ENCODE results near the gene MMD.

Gene MMD

GRCh38 chr17:55395803-55396505 is 25.7 kb downstream of the MMD start:
- H3F3A ChIP-seq (ENCODE audit: low read depth) = no peaks in the 10 kb centered on the region
- no peak overlapping the region for H3K4me3 ChIP-seq (ENCODE audit: low read length, poor library complexity, severe bottlenecking)
- H3K4me2 ChIP-seq (ENCODE audit: low read depth, low read length, poor library complexity, severe bottlenecking) = no peak overlapping the region
- no peaks in the 10 kb centered on the region for H4K20me1 ChIP-seq (ENCODE audit: insufficient read depth, low read length, poor library complexity, severe bottlenecking)
- H3K9me2 ChIP-seq (replicated peaks; ENCODE audit: low read depth, low read length) = no peaks in the 10 kb centered on the region
- no peak overlapping the region for H3K9ac ChIP-seq (ENCODE audit: low read depth, low read length, poor library complexity, severe bottlenecking)
- no peaks in the 10 kb centered on the region for H3K27me3 ChIP-seq (ENCODE audit: insufficient read depth, low read length, poor library complexity, severe bottlenecking)
- no peaks in the 10 kb centered on the region for H3K4me1 ChIP-seq (ENCODE audit: insufficient read depth, low read length, poor library complexity, severe bottlenecking)
- H3K79me2 ChIP-seq (ENCODE audit: insufficient read depth, low read length) = no peaks in the 10 kb centered on the region
- TF ChIP-seq EZH2phosphoT487 (IDR thresholded peaks at IDR 0.05; ENCODE audit: borderline replicate concordance) (no peak), CTCF (conservative IDR thresholded peaks at IDR 0.05; ENCODE audit: low read length) (no peak)
- no peaks in the 10 kb centered on the region for H3K9me3 ChIP-seq (ENCODE audit: insufficient read depth, low read depth, low read length)
- peaks cover 28% of the 10 kb centered on the region; the same call in 1 of the 2 replicates for H3K36me3 ChIP-seq (ENCODE audit: insufficient read depth, low read length)
- no peak overlapping the region for H2AFZ ChIP-seq (ENCODE audit: low read length)

GRCh38 chr17:55394357-55395021 is 27.1 kb downstream of the MMD start:
- H3K4me2 ChIP-seq (ENCODE audit: low read depth, low read length, poor library complexity, severe bottlenecking) = no peak overlapping the region

DNA sequence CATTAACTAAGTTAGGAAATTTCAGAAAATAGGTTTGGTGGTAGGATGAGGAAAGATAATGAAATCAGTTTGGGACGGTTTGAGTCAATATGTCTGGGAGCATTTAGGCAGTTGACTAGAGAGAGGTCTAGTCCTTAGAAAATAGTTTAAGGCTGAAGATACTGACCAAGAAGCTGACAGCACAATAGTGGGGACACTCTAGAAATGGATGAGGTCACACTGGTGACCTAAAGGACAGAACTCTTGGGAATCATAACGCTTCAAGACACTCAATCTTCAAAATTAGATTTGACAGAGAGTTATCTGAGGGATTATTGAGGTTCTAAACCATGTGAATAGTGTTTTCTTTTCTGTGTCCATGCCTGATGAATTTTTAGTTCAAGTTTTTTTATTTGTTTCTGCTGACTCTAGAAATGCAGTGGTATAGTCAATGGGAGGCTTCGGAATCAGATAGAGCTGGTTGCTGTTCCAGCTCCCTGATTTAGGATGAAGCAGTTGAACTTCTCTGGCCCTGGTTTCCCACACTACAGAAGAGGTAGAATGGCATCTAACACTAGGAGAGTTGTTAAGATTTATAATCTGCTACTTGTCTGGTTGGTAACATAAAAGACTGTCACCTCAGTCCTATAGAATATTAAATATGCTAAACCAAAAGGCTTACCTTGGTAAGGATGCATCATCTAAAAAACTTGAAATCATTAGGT is 29.7 kb downstream of the MMD start:
- H4K20me1 ChIP-seq (ENCODE audit: insufficient read depth, low read length, poor library complexity, severe bottlenecking) = no peaks in the 10 kb centered on the region

More at GRCh38 chr17:55394357-55395021, 27.1 kb downstream of the MMD start:
- Histone ChIP-seq H3K4me1 (ENCODE audit: insufficient read depth, low read length, poor library complexity, severe bottlenecking) (no peaks in the 10 kb centered on the region), H4K20me1 (ENCODE audit: insufficient read depth, low read length, poor library complexity, severe bottlenecking) (no peaks in the 10 kb centered on the region), H2AFZ (ENCODE audit: low read length) (no peak overlapping the region), H3K27me3 (ENCODE audit: insufficient read depth, low read length, poor library complexity, severe bottlenecking) (no peaks in the 10 kb centered on the region), H3F3A (ENCODE audit: low read depth) (no peaks in the 10 kb centered on the region), H3K36me3 (ENCODE audit: insufficient read depth, low read length) (peaks cover 22% of the 10 kb centered on the region; the same call in 1 of the 2 replicates), H3K79me2 (ENCODE audit: insufficient read depth, low read length) (no peaks in the 10 kb centered on the region), H3K9ac (ENCODE audit: low read depth, low read length, poor library complexity, severe bottlenecking) (no peak overlapping the region), H3K9me2 (replicated peaks; ENCODE audit: low read depth, low read length) (no peaks in the 10 kb centered on the region), H3K9me3 (ENCODE audit: insufficient read depth, low read depth, low read length) (no peaks in the 10 kb centered on the region), H3K4me3 (ENCODE audit: low read length, poor library complexity, severe bottlenecking) (no peak overlapping the region)
- TF ChIP-seq CTCF (conservative IDR thresholded peaks at IDR 0.05; ENCODE audit: low read length) (no peak), EZH2phosphoT487 (IDR thresholded peaks at IDR 0.05; ENCODE audit: borderline replicate concordance) (no peak)

More for the DNA sequence above, 29.7 kb downstream of the MMD start:
- Histone ChIP-seq H3K9me3 (ENCODE audit: insufficient read depth, low read depth, low read length) (no peaks in the 10 kb centered on the region), H3K27me3 (ENCODE audit: insufficient read depth, low read length, poor library complexity, severe bottlenecking) (no peaks in the 10 kb centered on the region), H3K9me2 (replicated peaks; ENCODE audit: low read depth, low read length) (no peaks in the 10 kb centered on the region), H2AFZ (ENCODE audit: low read length) (no peak overlapping the region), H3K9ac (ENCODE audit: low read depth, low read length, poor library complexity, severe bottlenecking) (no peak overlapping the region), H3F3A (ENCODE audit: low read depth) (no peaks in the 10 kb centered on the region), H3K4me2 (ENCODE audit: low read depth, low read length, poor library complexity, severe bottlenecking) (no peak overlapping the region), H3K79me2 (ENCODE audit: insufficient read depth, low read length) (no peaks in the 10 kb centered on the region), H3K4me3 (ENCODE audit: low read length, poor library complexity, severe bottlenecking) (no peak overlapping the region), H3K36me3 (ENCODE audit: insufficient read depth, low read length) (peaks cover 12% of the 10 kb centered on the region; the same call in 1 of the 2 replicates), H3K4me1 (ENCODE audit: insufficient read depth, low read length, poor library complexity, severe bottlenecking) (no peaks in the 10 kb centered on the region)
- no peak for TF ChIP-seq EZH2phosphoT487 (IDR thresholded peaks at IDR 0.05; ENCODE audit: borderline replicate concordance)
- no peak for TF ChIP-seq CTCF (conservative IDR thresholded peaks at IDR 0.05; ENCODE audit: low read length)

Data from Loucy (cell line).